Adrenal gland (tissue), 12 donors: ENCODE results near the gene C1QL4. TPM values are rescaled to one million over a fixed set of nuclear protein-coding genes. Genes with fewer than 3 reads are reported as not detected.

ENCODE experiments used
- DNase-seq, 7 donors: peaks; one replicate each; pipeline ENCODE4 v3.0.0-alpha.2; 2019 to 2020
- H3K27ac ChIP-seq, 5 donors: fragments of 200-600 bp; sonication (generic) in 4 of 5; 1 replicate in 3 of 5; 2 replicates in 2 of 5; pipeline versions ENCODE4 v1.5.1 to v1.8.0; 2016 to 2020; ENCODE audit warnings: mild to moderate bottlenecking in 1 of 5
- H3K27me3 ChIP-seq: fragments of 200-600 bp; 2 replicates; pipeline ENCODE4 v1.8.0; 2021
- H3K36me3 ChIP-seq, 2 donors: fragments of 200-600 bp; replicated peaks in 1 of 2; 1 replicate in 1 of 2; 2 replicates in 1 of 2; pipeline versions ENCODE4 v1.5.1 to v1.8.0; 2018 to 2022
- H3K4me1 ChIP-seq, 2 donors: fragments of 200-600 bp; replicated peaks in 1 of 2; 1 replicate in 1 of 2; 2 replicates in 1 of 2; pipeline versions ENCODE4 v1.5.1 to v1.8.0; 2018 to 2021
- H3K4me3 ChIP-seq, 4 donors: fragments of 200-600 bp; sonication (generic) in 3 of 4; one replicate each; pipeline ENCODE4 v1.5.1; 2016 to 2018
- H3K9me3 ChIP-seq, 3 donors: fragments of 200-600 bp; sonication (generic) in 1 of 3; replicated peaks in 1 of 3; 1 replicate in 2 of 3; 2 replicates in 1 of 3; pipeline versions ENCODE4 v1.5.1 to v1.8.0; 2016 to 2021
- POLR2A ChIP-seq, 2 donors: fragments of 450-650 bp; IDR thresholded peaks; one replicate each; pipeline ENCODE4 v1.6.1; 2017; ENCODE audit warnings: antibody characterized with exemption in 2 of 2, mild to moderate bottlenecking in 2 of 2, moderate library complexity in 1 of 2
- WGBS, 4 donors: extraction: QIAGEN DNeasy Blood & Tissue Kit in 2 of 4; methylation state at CpG; one replicate each; pipeline versions ENCODE4 v1.1.5 to v1.1.7; 2013 to 2017; 5-methylcytosine and 5-hydroxymethylcytosine counted together
- intact Hi-C, 2 donors: fragments of 100-400 bp; cut with DNase I; formaldehyde crosslinking; loops; one replicate each; pipeline versions ENCODE4 v1.14.1 to v1.15.0; 2022 to 2023
- polyA plus RNA-seq, 3 donors: library from polyadenylated mRNA; stranded (reverse); fragments of 200-250 nt in 2 of 3; fragments of 350-450 nt in 1 of 3; fragmentation: Illumina TruSeq in 1 of 3; extraction: RNeasy Lipid Tissue Mini Kit (QIAGEN cat#74804) in 1 of 3; gene quantifications; one replicate each; pipeline ENCODE4 v1.2.3, GENCODE V29; 2013 to 2014
- total RNA-seq, 9 donors: library from RNA; depleted of rRNA in 4 of 9; stranded (reverse); fragments of >200 nt in 4 of 9; fragments of 120-200 nt in 1 of 9; fragmentation: NEBNext Ultra II Directional in 1 of 9; extraction: Animal tissue kit (Norgen Biotek cat#: 25700) in 1 of 9; gene quantifications; one replicate each; pipeline versions ENCODE4 v1.1.0 to v1.2.4, GENCODE V29; 2013 to 2023
- TF ChIP-seq, protein P1 (sequence below), 6 experiments: fragments of 450-650 bp in 4 of 6; fragments of 200-600 bp in 2 of 6; sonication (generic) in 1 of 6; IDR thresholded peaks; 1 replicate in 5 of 6; 2 replicates in 1 of 6; pipeline versions ENCODE4 v1.5.1 to v1.8.0; 2016 to 2021; ENCODE audit warnings: antibody characterized with exemption in 6 of 6, mild to moderate bottlenecking in 2 of 6, moderate library complexity in 1 of 6
- donor health status: healthy with polysubstance abuse.
- donor health status: Bipolar disorder and iron deficiency.
- donor health status: DM: yes; HTN: yes; CAD: no.
- donor health status: DM: no; HTN: no; CAD: no.
- donor health status: DM: no; HTN: no; CAD: no.
- donor health status: DM: yes; HTN: yes; CAD: no.

Gene C1QL4
- total and polyA plus RNA-seq, 12 donors, result 0.14 to 0.20 TPM; not detected in 10

- Histone ChIP-seq H3K27me3 (no peaks in the 10 kb centered on the region), H3K27ac (peak overlapping the region in 1 of 5 donors; percentile 42), H3K4me3 (peak overlapping the region in 1 of 4 donors; percentile 68), H3K36me3 (no peaks in the 10 kb centered on the region), H3K4me1 (peaks cover 16 to 36% of the 10 kb centered on the region in 2 donors), H3K9me3 (no peaks in the 10 kb centered on the region)
- intact Hi-C loops, result no loop called here
- DNase-seq, result no peak
- WGBS, 4 donors, result 55 to 59% (median 58%) methylated on average over 5 of the region's 5 CpGs
- TF ChIP-seq, protein P1, sequence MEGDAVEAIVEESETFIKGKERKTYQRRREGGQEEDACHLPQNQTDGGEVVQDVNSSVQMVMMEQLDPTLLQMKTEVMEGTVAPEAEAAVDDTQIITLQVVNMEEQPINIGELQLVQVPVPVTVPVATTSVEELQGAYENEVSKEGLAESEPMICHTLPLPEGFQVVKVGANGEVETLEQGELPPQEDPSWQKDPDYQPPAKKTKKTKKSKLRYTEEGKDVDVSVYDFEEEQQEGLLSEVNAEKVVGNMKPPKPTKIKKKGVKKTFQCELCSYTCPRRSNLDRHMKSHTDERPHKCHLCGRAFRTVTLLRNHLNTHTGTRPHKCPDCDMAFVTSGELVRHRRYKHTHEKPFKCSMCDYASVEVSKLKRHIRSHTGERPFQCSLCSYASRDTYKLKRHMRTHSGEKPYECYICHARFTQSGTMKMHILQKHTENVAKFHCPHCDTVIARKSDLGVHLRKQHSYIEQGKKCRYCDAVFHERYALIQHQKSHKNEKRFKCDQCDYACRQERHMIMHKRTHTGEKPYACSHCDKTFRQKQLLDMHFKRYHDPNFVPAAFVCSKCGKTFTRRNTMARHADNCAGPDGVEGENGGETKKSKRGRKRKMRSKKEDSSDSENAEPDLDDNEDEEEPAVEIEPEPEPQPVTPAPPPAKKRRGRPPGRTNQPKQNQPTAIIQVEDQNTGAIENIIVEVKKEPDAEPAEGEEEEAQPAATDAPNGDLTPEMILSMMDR (IDR thresholded peaks at IDR 0.05), result no peak
Measured at GRCh38 chr12:49365542-49365941, 28.6 kb upstream of the C1QL4 start.

DNA sequence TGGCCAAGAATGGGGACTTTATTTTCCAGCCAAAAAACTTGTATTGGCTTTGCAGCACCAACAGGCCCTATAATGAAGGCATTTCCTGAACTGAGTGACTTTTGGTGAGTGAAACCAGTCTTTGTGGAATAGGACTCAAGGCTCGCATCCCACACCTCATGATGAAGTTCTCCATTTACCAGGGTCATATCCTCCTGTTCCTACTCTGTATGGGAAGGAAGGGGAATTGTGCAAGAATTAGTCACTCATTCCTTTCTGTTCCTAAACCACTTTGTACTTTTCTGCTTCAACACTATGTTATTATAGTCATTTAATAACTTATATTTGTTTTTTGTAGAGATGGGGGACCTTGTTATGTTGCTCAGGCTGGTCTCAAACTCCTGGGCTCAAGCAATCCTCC is 28.0 kb upstream of the C1QL4 start:
- TF ChIP-seq, protein P1 (IDR thresholded peaks at IDR 0.05), result no peak
- no peak for TF ChIP-seq POLR2A (IDR thresholded peaks at IDR 0.05)
- H3K4me1 ChIP-seq, result peaks cover 15 to 35% of the 10 kb centered on the region in 2 donors
- intact Hi-C loops, result loop anchor here (5.0 kb wide), 1 partner anchor 147 kb away; no protein-coding TSS in a partner anchor
- H3K36me3 ChIP-seq, result no peaks in the 10 kb centered on the region
- peak in 2 of 7 donors; percentile 31 to 49 for DNase-seq
- 69 to 92% (median 78%) methylated on average over 1 of the region's 1 CpG for WGBS, 4 donors
- no peak overlapping the region for H3K4me3 ChIP-seq
- H3K27me3 ChIP-seq, result no peaks in the 10 kb centered on the region
- peak overlapping the region in 1 of 5 donors; percentile 42 for H3K27ac ChIP-seq
- H3K9me3 ChIP-seq, result no peaks in the 10 kb centered on the region

GRCh38 chr12:49362077-49362476 is 25.1 kb upstream of the C1QL4 start:
- Histone ChIP-seq H3K9me3 (no peaks in the 10 kb centered on the region), H3K4me3 (no peak overlapping the region), H3K4me1 (peaks cover 0 to 13% of the 10 kb centered on the region in 2 donors), H3K36me3 (no peaks in the 10 kb centered on the region), H3K27me3 (no peaks in the 10 kb centered on the region), H3K27ac (no peak overlapping the region)
- no peak for TF ChIP-seq POLR2A (IDR thresholded peaks at IDR 0.05)
- TF ChIP-seq, protein P1 (IDR thresholded peaks at IDR 0.05), result no peak
- DNase-seq, result no peak
- intact Hi-C loops, result loop anchor here (5.0 kb wide), 1 partner anchor 150 kb away; no protein-coding TSS in a partner anchor
- 95 to 100% (median 97%) methylated on average over 1 of the region's 1 CpG for WGBS, 4 donors

GRCh38 chr12:49359671-49360070 is 22.7 kb upstream of the C1QL4 start:
- no peak for TF ChIP-seq POLR2A (IDR thresholded peaks at IDR 0.05)
- TF ChIP-seq, protein P1 (IDR thresholded peaks at IDR 0.05), result no peak
- Histone ChIP-seq H3K36me3 (no peaks in the 10 kb centered on the region), H3K27me3 (no peaks in the 10 kb centered on the region), H3K4me1 (no peaks in the 10 kb centered on the region), H3K27ac (no peak overlapping the region), H3K4me3 (no peak overlapping the region), H3K9me3 (no peaks in the 10 kb centered on the region)
- WGBS, 4 donors, result 70 to 81% (median 76%) methylated on average over 7 of the region's 7 CpGs
- DNase-seq, result peak in 1 of 7 donors; percentile 29
- intact Hi-C loops, result loop anchor here (5.0 kb wide), 1 partner anchor 153 kb away; no protein-coding TSS in a partner anchor
